SKM-1 treated with dmso at 0.1 percent for 144 hours (cell line): ENCODE measurements around the gene STXBP1.

Source experiments
- DNase-seq: peaks from one replicate; lab custom pipeline; 2025; ENCODE audit not compliant: unreplicated experiment; lab: John Stamatoyannopoulos, UW

STXBP1 gene

GRCh38 chr9:127689329-127690000 is 77.4 kb downstream of the STXBP1 start:
- no peak for DNase-seq

DNA sequence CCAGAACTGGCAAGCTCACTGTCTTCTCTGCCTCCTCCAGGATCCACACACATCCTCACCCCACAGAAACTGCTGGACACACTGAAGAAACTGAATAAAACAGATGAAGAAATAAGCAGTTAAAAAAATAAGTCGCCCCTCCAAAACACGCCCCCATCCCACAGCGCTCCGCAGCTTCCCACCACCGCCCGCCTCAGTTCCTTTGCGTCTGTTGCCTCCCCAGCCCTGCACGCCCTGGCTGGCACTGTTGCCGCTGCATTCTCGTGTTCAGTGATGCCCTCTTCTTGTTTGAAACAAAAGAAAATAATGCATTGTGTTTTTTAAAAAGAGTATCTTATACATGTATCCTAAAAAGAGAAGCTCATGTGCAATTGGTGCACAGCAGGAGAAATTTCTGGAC is 78.7 kb downstream of the STXBP1 start:
- no peak for DNase-seq

DNA sequence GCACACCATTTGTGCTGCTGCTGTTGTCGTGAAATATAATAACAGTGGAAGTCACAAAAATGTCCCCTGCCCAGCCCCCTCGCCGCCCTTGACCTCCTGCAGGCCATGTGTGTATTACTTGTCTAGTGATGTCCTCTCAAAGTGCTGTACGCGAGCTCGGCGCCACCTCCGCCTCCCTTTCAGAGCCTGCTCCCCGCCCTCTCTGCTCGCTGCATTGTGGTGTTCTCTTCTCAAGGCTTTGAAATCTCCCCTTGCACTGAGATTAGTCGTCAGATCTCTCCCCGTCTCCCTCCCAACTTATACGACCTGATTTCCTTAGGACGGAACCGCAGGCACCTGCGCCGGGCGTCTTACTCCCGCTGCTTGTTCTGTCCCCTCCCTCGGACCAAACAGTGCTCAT is 80.0 kb downstream of the STXBP1 start:
- no peak for DNase-seq

DNA sequence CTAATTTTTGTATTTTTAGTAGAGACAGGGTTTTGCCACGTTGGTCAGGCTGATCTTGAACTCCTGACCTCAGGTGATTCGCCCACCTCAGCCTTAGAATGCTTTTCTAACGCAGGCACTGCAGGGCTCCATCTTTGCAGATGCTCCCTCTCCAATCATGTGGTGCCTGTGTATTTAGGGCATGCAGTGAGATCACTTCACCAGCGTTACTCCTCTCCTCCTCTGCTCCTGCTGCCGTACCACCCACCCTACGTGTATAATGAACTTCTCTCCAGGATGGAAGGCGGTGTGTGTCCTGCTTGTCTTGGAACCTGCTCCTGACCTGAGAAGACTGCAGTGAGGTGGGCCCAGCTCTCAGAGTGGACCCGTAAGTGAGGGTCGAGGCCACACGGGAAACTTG is 81.1 kb downstream of the STXBP1 start:
- no peak for DNase-seq

GRCh38 chr9:127693697-127694096 is 81.6 kb downstream of the STXBP1 start:
- DNase-seq, result no peak

DNA sequence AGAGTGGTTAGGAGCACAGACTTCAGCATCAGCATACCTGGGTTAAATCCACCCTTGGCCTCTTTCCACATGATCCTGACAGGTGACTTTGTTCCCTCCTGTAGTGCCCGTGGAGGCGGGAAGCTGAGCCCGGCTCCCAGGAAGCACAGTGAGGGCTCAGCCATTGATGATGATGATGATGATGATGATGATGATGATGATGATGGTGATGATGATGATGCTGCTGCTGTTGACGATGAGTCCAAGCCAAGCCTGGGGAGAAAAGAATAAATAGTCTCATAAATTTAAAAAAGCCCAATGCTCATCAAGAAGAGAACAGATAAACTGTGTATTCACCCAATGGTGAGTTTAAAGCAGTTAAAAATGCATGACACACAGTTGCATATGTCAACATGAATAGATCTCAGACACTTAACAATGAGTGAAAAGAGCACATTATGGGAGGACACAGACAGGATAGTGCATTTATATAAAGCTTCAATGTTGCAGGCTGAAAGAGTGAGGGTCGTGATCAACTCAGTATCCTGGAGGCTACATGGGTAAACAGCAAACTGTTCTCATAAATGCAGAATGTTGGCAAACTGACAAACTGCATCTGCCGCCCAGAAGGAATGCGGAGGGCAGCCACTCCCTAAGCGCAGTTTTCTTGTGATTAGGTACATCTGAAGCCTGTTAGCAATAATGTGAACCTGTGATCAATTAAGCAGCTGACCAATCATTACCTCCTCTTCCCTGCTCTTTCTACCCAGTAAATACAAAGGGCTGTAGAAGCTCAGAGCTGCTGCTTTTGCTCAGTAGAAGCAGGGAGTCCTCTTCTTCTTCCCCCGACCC is 83.0 kb downstream of the STXBP1 start:
- no peak for DNase-seq

- no peak for DNase-seq
Observed at GRCh38 chr9:127697575-127697974, 85.5 kb downstream of the STXBP1 start.

- DNase-seq, result no peak
Observed at GRCh38 chr9:127698386-127698785, 86.3 kb downstream of the STXBP1 start.

DNA sequence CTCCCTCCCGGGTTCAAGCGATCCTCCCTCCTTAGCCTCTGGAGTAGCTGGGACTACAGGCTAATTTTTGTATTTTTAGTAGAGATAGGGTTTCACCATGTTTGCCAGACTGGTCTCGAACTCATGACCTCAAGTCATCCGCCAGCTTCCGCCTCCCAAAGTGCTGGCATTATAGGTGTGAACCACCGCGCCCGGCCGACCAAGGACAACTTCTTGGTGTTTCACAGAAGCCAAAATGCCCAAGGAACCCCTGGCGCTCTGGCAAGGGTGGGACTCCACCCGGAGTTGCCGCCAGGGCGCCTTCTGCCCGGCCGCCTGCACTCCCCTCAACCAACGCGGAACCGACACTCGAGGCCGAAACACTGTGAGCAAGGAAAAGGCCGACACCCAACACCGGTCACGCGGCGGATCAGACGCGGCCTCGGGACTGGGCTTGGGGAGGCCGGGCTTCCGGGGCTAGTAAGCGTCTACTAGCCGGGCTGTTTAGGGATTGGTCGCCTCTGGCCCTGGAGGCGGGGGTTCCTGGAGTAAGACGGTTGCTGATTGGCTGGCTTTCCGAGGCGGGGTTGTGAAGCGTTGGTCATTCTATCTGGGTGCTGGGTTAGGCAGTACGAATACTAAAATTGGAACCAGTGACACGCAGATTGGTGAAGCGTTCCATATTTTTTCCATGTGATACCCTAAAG is 87.1 kb downstream of the STXBP1 start:
- no peak for DNase-seq

GRCh38 chr9:127700140-127700539 is 88.1 kb downstream of the STXBP1 start:
- no peak for DNase-seq

DNA sequence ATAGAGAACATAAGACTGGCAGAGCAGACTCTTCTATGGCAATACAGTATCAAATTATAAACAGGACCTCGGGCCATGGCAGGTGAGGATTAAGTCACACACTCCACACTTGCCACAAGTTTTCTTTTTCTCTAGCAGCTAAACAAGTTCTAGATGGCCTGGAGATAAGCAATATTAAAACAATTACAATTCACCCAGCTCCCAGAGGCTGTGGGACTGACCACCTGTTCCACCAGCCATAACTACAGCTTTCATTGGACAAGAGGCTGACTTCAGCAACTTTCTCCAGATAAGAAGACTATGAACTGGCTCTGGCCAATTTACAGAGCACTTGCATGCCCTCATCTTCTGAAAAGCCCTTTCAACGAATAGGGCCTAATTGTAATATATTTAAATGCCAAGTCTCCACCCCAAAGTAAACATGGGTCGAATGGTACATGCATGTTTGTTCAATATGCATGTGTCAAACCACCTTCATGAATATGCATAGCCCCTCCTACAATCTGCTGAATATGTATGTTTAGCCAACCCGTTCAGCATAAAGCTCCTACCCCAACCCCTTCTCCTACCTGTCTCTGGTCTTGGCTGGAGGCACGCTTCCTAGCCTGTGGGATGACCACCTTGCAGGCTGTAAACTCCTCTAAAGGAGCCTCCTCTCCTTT is 88.6 kb downstream of the STXBP1 start:
- no peak for DNase-seq

- DNase-seq, result no peak
Observed at GRCh38 chr9:127703289-127703946, 91.3 kb downstream of the STXBP1 start.

DNA sequence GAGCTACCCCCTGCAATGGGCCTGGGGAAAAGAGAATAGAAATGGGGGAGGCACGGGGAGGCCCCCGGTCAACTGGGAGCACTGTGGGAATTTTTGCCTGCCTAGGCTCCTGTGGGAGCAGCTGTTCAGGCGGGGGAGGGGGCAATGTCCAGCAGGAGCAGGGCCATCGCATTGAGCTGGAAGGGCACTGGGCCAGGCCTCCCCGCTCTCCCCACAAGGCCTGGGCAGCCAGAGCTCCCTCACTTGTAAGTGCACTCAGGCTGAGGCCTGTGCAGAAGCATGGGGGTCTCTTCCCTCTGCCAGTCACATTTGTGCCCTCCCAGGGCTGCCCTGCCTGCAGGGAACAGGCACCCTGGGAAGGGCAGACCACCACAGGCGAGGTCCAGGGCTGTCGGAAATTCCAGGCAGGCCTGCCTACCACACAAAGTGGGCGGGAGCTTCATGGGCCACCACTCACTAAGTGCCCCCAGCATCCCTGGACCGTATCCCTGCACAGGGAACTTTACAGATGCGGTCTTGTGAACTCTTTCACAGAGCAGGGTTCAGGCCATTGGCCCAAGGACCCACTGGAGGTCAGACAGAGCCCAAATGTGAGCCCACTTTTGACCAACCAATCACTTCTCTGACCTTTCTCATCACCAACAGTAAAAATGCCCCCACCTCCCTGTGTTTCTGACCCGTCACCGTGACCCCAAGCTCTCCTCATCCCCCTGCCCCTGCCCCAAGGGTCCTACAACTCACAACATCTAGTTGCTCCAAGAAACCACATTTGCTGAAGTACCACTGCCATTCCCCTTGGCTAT is 93.7 kb downstream of the STXBP1 start:
- no peak for DNase-seq

- DNase-seq, result peak; percentile 19
Observed at GRCh38 chr9:127706836-127707241, 94.8 kb downstream of the STXBP1 start, which contains the start of gene CFAP157. CFAP157 (plus strand) TSS chr9:127706988; CDS start chr9:127707032, 44 bp downstream.

- DNase-seq, result no peak
Observed at GRCh38 chr9:127707766-127708165, 95.7 kb downstream of the STXBP1 start.

- DNase-seq, result no peak
Observed at GRCh38 chr9:127708952-127709587, 97.0 kb downstream of the STXBP1 start.

DNA sequence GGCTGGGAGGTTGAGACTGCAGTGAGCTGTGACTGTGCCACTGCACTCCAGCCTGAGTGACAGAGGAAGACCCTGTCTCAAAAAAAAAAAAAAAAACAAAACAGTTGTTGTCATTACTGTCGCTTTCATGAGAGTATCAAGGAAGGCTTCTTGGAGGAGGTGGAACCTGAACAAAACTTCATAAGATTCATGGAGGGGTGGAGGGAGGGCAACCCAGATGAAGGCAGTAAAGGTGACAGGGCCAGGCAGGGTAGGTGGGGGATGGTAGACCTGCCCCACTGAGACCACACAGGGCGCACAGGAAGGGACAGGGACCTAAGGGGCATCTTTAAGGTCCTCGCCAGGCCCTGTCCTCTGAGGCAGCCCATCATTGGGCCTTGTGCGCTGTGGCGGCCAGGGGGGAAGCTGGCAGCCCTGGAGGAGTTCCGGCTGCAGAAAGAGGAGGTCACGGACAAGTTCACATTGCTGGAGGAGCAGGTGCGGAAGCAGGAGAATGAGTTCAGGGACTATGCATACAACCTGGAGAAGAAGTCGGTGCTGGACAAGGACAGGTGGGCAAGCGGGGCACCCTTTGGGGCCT is 98.2 kb downstream of the STXBP1 start:
- DNase-seq, result no peak

- DNase-seq, result peak; percentile 27
Observed at GRCh38 chr9:127711226-127711701, 99.2 kb downstream of the STXBP1 start.

DNA sequence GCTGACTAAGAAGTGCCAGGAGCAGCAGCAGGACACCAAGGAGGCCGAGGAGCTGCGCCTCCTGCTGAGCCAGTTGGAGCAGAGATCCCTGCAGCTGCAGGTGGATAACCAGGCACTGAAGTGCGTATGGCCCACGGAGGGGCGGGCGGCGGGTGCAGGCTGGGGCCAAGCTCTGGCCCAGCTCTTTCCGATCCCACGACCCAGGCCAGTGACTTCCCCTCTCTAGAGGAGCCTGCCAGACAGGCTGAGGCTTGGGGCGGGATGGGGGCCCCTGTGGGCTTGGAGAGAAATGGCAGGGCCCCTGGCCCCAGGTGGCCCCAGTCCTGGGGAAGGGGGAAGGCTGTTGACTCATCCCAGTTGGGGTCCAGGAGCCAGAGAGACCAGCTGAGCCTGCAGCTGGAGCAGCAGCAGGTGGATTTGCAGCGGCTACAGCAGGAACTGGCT is 99.8 kb downstream of the STXBP1 start:
- DNase-seq, result no peak
